GM12878 (cell line): Measurements from ENCODE around the gene MNT. TPM values are rescaled to one million over a fixed set of nuclear protein-coding genes. Genes with fewer than 3 reads are reported as not detected.

Experiments used
- ATAC-seq: fragments of 200-7000 bp; cut with Tn5 transposase; 3 replicates; pipeline ENCODE4 v1.9.1; 2020; ENCODE audit warnings: mild to moderate bottlenecking, moderate library complexity
- BruUV-seq: library from RNA; stranded (reverse); fragments of 400-500 nt; replicated peaks from 2 replicates; lab custom pipeline; 2021; lab: Mats Ljungman, UMichigan
- CTCF ChIA-PET: fragments of 300-600 bp; sonication (Branson Sonifier 250); formaldehyde crosslinking; extraction: SDS; loops from one replicate; lab custom pipeline; 2021; ENCODE audit warnings: inconsistent platforms; lab: Yijun Ruan, JAX
- POLR2A ChIA-PET: fragments of 350-600 bp; formaldehyde crosslinking; extraction: SDS; loops from one replicate; lab custom pipeline; 2021; ENCODE audit warnings: inconsistent platforms; lab: Charles Lee
- RAD21 ChIA-PET: fragments of 300-600 bp; sonication (Branson Sonifier 250); formaldehyde crosslinking; loops from one replicate; lab custom pipeline; 2023; ENCODE audit warnings: antibody characterized with exemption; ENCODE audit not compliant: unreplicated experiment; lab: Charles Lee
- SMC1A ChIA-PET: fragments of 300-600 bp; sonication (Branson Sonifier 250); formaldehyde crosslinking; loops from one replicate; lab custom pipeline; 2023; ENCODE audit not compliant: unreplicated experiment, uncharacterized antibody; lab: Charles Lee
- DNase-seq: peaks from one replicate; pipeline ENCODE4 v3.0.0-alpha.2; 2011; ENCODE audit warnings: low read depth, low spot score
- FAIRE-seq: peaks from 3 replicates; lab custom pipeline; 2011; peaks lifted over from hg19 to GRCh38; lab: Jason Lieb, UNC
- H2AFZ ChIP-seq: 2 replicates; pipeline ENCODE4 v1.6.0; 2011; ENCODE audit warnings: low read depth, low read length, control low read depth; ENCODE audit not compliant: control insufficient read depth
- H3K27ac ChIP-seq: 2 replicates; pipeline ENCODE4 v1.5.1; 2011; ENCODE audit warnings: control low read depth; ENCODE audit not compliant: control insufficient read depth, insufficient read depth
- H3K27me3 ChIP-seq, 2 experiments: replicated peaks in 1 of 2; 2 replicates each; pipeline versions ENCODE4 v1.6.0 to v1.6.1; 2011; ENCODE audit warnings: low read length in 1 of 2; ENCODE audit not compliant: control insufficient read depth in 2 of 2, insufficient read depth in 2 of 2
- H3K36me3 ChIP-seq, 2 experiments: 2 replicates each; pipeline ENCODE4 v1.5.1; 2011; ENCODE audit warnings: low read length in 1 of 2; ENCODE audit not compliant: control insufficient read depth in 2 of 2, insufficient read depth in 2 of 2
- H3K4me1 ChIP-seq: 2 replicates; pipeline ENCODE4 v1.6.1; 2011; ENCODE audit warnings: mild to moderate bottlenecking, low read length, moderate library complexity, mixed read lengths; ENCODE audit not compliant: control insufficient read depth, insufficient read depth
- H3K4me2 ChIP-seq: 2 replicates; pipeline ENCODE4 v1.6.0; 2011; ENCODE audit warnings: control low read depth; ENCODE audit not compliant: control insufficient read depth, insufficient read depth
- H3K4me3 ChIP-seq: fragments of 200-600 bp; sonication (generic); 2 replicates; pipeline ENCODE4 v1.5.1; 2016
- H3K79me2 ChIP-seq: 2 replicates; pipeline ENCODE4 v1.6.0; 2011; ENCODE audit warnings: low read length; ENCODE audit not compliant: control insufficient read depth, insufficient read depth
- H3K9ac ChIP-seq: 2 replicates; pipeline ENCODE4 v1.8.0; 2011; ENCODE audit warnings: low read length, control low read depth, mixed read lengths; ENCODE audit not compliant: control insufficient read depth, insufficient read depth
- H3K9me3 ChIP-seq: replicated peaks from 3 replicates; pipeline ENCODE4 v1.5.1; 2011; ENCODE audit warnings: mild to moderate bottlenecking, low read length; ENCODE audit not compliant: control insufficient read depth, insufficient read depth
- H4K20me1 ChIP-seq: 2 replicates; pipeline ENCODE4 v1.6.0; 2011; ENCODE audit not compliant: control insufficient read depth, insufficient read depth
- GABPA ChIP-seq: IDR thresholded peaks from 2 replicates; pipeline ENCODE4 v1.6.1; 2014; ENCODE audit warnings: antibody characterized with exemption, low read depth, mild to moderate bottlenecking, inconsistent platforms
- IRF3 ChIP-seq: fragments of 450-650 bp; IDR thresholded peaks from 2 replicates; pipeline ENCODE4 v1.6.1; 2014; ENCODE audit warnings: mild to moderate bottlenecking
- JUNB ChIP-seq: IDR thresholded peaks from 2 replicates; pipeline ENCODE4 v1.6.1; 2016; ENCODE audit warnings: antibody characterized with exemption, mild to moderate bottlenecking
- MTA2 ChIP-seq: fragments of 450-650 bp; IDR thresholded peaks from 2 replicates; pipeline ENCODE4 v1.6.1; 2016; ENCODE audit warnings: low read depth, mild to moderate bottlenecking, moderate library complexity
- STAT3 ChIP-seq: IDR thresholded peaks from 2 replicates; pipeline ENCODE4 v1.6.1; 2011; ENCODE audit warnings: low read depth, low read length, improper control_type of control experiment
- TAF1 ChIP-seq: IDR thresholded peaks from 2 replicates; pipeline ENCODE4 v1.6.1; 2011; ENCODE audit warnings: mild to moderate bottlenecking, low read depth, low read length, borderline replicate concordance
- WGBS: methylation state at CpG from one replicate; pipeline ENCODE4 v1.1.6; 2016; ENCODE audit warnings: low lambda C conversion rate; ENCODE audit not compliant: insufficient replicate concordance, insufficient coverage; ENCODE audit errors: missing lambda C conversion rate; 5-methylcytosine and 5-hydroxymethylcytosine counted together
- in situ Hi-C: fragments of 300-500 bp; cut with MboI; formaldehyde crosslinking; loops from 9 replicates; pipeline ENCODE4 v1.14.3; 2018; ENCODE audit warnings: mixed read lengths
- intact Hi-C: fragments of 100-400 bp; cut with micrococcal nuclease; formaldehyde crosslinking; loops from one replicate; pipeline ENCODE4 v1.14.2; 2022; ENCODE audit not compliant: unreplicated experiment
- polyA plus RNA-seq, 11 experiments: library from polyadenylated mRNA; depleted of rRNA in 4 of 11; unstranded in 6 of 11; stranded (reverse) in 5 of 11; fragments of >200 nt; fragmentation: Nextera tagmentation in 4 of 11; fragmentation: Illumina TruSeq in 1 of 11; extraction: Ambion mirVana in 4 of 11; extraction: Trizol in 1 of 11; gene quantifications; 1 replicate in 1 of 11; 2 replicates in 10 of 11; pipeline versions ENCODE4 v1.2.1 to v1.2.3, GENCODE V29; 2011 to 2016; ENCODE audit warnings: inconsistent platforms in 2 of 11, missing spikeins in 2 of 11, low read depth in 1 of 11
- total RNA-seq, 4 experiments: library from RNA; depleted of rRNA in 3 of 4; stranded (reverse); fragments of >200 nt in 3 of 4; fragmentation: Illumina TruSeq in 1 of 4; extraction: Trizol in 1 of 4; gene quantifications; 2 replicates each; pipeline versions ENCODE4 v1.2.1 to v1.2.3, GENCODE V29; 2013 to 2021
- TF ChIP-seq, protein P1 (sequence below): fragments of 450-650 bp; formaldehyde crosslinking; IDR thresholded peaks from 2 replicates; pipeline ENCODE4 v1.4.0; 2022; ENCODE audit warnings: mild to moderate bottlenecking, moderate library complexity

The MNT gene
- total and polyA plus RNA-seq, 10 of the 15 experiments (the other 5 are each of a cell fraction or from before 2014, with no cell fraction given) = 0.31 to 15.9 (median 3.8) TPM

DNA sequence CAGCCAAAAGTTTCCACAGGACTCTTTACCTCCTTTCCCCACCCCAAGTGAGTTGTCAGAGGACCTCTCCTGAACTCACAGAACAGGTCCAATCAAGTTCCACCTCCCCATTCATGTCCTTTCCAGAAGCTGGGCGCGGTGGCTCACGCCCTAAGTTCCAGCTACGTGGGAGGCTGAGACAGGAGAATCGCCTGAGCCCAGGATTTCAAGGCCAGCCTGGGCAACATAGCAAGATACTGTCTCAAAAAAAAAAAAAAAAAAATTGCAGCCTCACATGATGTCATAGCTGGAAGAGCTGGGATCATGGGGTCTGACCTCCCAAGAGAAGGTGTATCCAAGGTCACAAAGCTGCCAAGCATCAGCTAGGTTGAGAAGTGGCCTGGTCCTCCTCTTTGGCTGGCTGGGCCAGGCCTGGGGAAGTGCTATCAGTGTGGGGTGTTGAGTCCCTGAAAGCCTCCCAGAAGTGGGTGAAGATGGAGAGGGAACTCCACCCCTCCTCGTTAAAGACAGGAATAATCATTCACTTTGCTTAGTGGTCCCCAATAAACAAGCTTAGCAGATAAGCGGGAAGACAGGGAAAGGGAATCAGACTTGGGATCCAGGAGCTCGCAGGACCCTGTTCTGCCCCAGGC, 5.5 kb upstream of the MNT start:
- BruUV-seq = no TSS peak
- no peak overlapping the region for H3K27ac ChIP-seq

DNA sequence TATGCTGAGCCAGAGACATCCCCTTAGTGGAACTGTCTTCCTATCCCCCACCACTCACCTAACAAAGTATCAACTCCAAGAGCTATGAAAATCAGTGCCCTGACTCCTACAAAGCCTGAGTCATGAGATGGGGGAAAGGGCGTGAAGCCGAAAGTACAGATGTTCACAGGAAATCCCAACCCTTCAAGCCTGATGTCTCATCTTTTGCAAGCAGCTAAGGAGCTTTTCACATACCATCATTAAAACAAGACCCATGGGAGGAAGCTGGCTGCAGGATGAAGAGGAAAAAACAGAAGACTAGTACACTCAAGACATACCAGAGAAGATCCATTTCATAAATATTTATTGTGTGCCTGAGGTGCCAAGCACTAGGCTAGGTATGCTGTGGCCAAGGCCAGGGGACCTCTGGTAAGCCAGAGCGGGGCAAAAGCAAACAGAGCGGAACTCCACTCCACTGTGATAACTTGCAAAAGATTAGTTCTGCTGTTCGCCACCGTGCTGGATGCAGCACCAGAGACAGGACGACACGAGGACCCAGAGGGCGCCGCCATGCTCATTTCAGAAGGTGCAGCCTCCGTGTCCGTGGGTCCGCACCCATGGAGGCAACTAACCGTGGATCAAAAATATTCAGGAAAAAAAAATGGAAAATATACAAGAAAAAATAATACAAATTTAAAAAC, 4.5 kb upstream of the MNT start:
- no peak overlapping the region for H3K4me3 ChIP-seq
- ChIA-PET CTCF (interaction anchor here (4.8 to 9.8 kb wide), 2 partner anchors 11 to 23 kb away, joined by 38 to 105 read pairs; no protein-coding TSS in a partner anchor), POLR2A (interaction anchor here (1.1 kb wide), 1 partner anchor 11 kb away, joined by 3 read pairs; no protein-coding TSS in a partner anchor), RAD21 (interaction anchor here (6.7 kb wide), 1 partner anchor 23 kb away, joined by 54 read pairs; no protein-coding TSS in a partner anchor), SMC1A (interaction anchor here (2.0 to 4.8 kb wide), 2 partner anchors 11 to 23 kb away, joined by 8 to 35 read pairs; no protein-coding TSS in a partner anchor)
- no peaks in the 10 kb centered on the region for H3K9me3 ChIP-seq
- 94% methylated on average over 14 of the region's 14 CpGs for WGBS
- no peak overlapping the region for H3K9ac ChIP-seq
- in situ Hi-C loops = loop anchor here (25.0 kb wide), 1 partner anchor 607 kb away; no protein-coding TSS in a partner anchor
- no peaks in the 10 kb centered on the region for H3K79me2 ChIP-seq
- no peaks in the 10 kb centered on the region for H3K36me3 ChIP-seq
- FAIRE-seq (no peak), ATAC-seq (no peak), DNase-seq (no peak)
- no peaks in the 10 kb centered on the region for H4K20me1 ChIP-seq
- peaks cover 4% of the 10 kb centered on the region for H3K4me1 ChIP-seq
- no TSS peak for BruUV-seq
- H3K27me3 ChIP-seq = no peaks in the 10 kb centered on the region
- intact Hi-C loops = loop anchor here (10.0 kb wide), 1 partner anchor 189 kb away; the partner anchor contains the start of gene PAFAH1B1
- no peak overlapping the region for H2AFZ ChIP-seq
- no peak overlapping the region; the same call in 1 of the 2 replicates for H3K4me2 ChIP-seq
- no peak overlapping the region for H3K27ac ChIP-seq
- TF ChIP-seq, protein P1, sequence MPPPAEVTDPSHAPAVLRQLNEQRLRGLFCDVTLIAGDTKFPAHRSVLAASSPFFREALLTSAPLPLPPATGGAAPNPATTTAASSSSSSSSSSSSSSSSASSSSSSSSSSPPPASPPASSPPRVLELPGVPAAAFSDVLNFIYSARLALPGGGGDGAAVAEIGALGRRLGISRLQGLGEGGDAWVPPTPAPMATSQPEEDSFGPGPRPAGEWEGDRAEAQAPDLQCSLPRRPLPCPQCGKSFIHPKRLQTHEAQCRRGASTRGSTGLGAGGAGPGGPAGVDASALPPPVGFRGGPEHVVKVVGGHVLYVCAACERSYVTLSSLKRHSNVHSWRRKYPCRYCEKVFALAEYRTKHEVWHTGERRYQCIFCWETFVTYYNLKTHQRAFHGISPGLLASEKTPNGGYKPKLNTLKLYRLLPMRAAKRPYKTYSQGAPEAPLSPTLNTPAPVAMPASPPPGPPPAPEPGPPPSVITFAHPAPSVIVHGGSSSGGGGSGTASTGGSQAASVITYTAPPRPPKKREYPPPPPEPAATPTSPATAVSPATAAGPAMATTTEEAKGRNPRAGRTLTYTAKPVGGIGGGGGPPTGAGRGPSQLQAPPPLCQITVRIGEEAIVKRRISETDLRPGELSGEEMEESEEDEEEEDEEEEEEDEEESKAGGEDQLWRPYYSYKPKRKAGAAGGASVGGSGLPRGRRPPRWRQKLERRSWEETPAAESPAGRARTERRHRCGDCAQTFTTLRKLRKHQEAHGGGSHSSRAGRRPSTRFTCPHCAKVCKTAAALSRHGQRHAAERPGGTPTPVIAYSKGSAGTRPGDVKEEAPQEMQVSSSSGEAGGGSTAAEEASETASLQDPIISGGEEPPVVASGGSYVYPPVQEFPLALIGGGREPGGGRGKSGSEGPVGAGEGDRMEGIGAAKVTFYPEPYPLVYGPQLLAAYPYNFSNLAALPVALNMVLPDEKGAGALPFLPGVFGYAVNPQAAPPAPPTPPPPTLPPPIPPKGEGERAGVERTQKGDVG = no peak
- no peak for TF ChIP-seq GABPA
- TF ChIP-seq JUNB = no peak
- TF ChIP-seq TAF1 = no peak
- TF ChIP-seq MTA2 = no peak
- TF ChIP-seq IRF3 = no peak

More for the DNA sequence above, 5.5 kb upstream of the MNT start:
- no peak for ATAC-seq
- no peaks in the 10 kb centered on the region for H3K36me3 ChIP-seq
- no peak overlapping the region for H3K9ac ChIP-seq
- ChIA-PET POLR2A (interaction anchor here (0.5 to 0.7 kb wide), 2 partner anchors 29 to 45 kb away, joined by 3 to 4 read pairs; no protein-coding TSS in a partner anchor), SMC1A (interaction anchor here (1.2 to 2.1 kb wide), 2 partner anchors 10 to 23 kb away, joined by 9 to 18 read pairs; no protein-coding TSS in a partner anchor), RAD21 (interaction anchor here (0.6 to 2.4 kb wide), 3 partner anchors 9 to 167 kb away, joined by 3 to 14 read pairs (median 9); no protein-coding TSS in a partner anchor)
- H2AFZ ChIP-seq = no peak overlapping the region
- intact Hi-C loops = loop anchor here (10.0 kb wide), 1 partner anchor 188 kb away; the partner anchor contains the start of gene PAFAH1B1
- no peak overlapping the region for H3K4me2 ChIP-seq
- no peak for DNase-seq
- H3K9me3 ChIP-seq = no peaks in the 10 kb centered on the region
- no peak overlapping the region for H3K4me3 ChIP-seq
- WGBS = 78% methylated on average over 8 of the region's 8 CpGs
- H3K4me1 ChIP-seq = peaks cover 4% of the 10 kb centered on the region
- H4K20me1 ChIP-seq = no peaks in the 10 kb centered on the region
- no peak for TF ChIP-seq STAT3
- TF ChIP-seq TAF1 = no peak
- TF ChIP-seq, all 136 proteins: peak for 0
- no peak for FAIRE-seq
- H3K79me2 ChIP-seq = no peaks in the 10 kb centered on the region
- in situ Hi-C loops = loop anchor here (25.0 kb wide), 1 partner anchor 606 kb away; no protein-coding TSS in a partner anchor
- H3K27me3 ChIP-seq = no peaks in the 10 kb centered on the region
- CTCF ChIA-PET = interaction anchor here (0.6 to 9.8 kb wide), 3 partner anchors 10 to 37 kb away, joined by 3 to 105 read pairs (median 17); no protein-coding TSS in a partner anchor
